GM18870 (cell line): ENCODE measurements around the gene MR1.
A peak's percentile ranks its signal among the peaks of the same experiment; 100 is the strongest.
"Not testable (repeated sequence)": the region's sequence is repeated elsewhere in the genome, so short reads cannot be mapped to it uniquely, and the experiment has no call there.

Experiments used
- ATAC-seq: cut with Tn5 transposase; IDR thresholded peaks from one replicate; pipeline ENCODE4 v1.9.1; 2021; ENCODE audit warnings: moderate library complexity; ENCODE audit not compliant: unreplicated experiment

The MR1 gene

DNA sequence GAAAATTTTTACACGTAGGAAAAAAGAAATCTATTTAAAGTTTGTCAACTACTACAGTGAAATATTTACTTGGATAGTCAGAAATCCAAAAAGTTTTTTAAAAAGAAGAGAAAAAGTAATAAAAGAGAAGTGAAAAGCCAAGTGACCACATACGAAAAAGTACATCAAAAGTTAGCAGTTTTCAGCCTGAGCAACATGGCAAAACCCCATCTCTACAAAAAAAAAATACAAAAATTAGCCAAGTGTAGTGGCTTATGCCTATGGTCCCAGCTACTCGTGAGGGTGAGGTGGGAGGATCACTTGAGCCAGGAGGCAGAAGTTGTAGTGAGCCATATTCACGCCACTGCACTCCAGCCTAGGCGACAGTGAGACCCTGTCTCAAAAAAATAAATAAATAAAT lies 5.2 kb upstream of the MR1 start:
- no peak for ATAC-seq

DNA sequence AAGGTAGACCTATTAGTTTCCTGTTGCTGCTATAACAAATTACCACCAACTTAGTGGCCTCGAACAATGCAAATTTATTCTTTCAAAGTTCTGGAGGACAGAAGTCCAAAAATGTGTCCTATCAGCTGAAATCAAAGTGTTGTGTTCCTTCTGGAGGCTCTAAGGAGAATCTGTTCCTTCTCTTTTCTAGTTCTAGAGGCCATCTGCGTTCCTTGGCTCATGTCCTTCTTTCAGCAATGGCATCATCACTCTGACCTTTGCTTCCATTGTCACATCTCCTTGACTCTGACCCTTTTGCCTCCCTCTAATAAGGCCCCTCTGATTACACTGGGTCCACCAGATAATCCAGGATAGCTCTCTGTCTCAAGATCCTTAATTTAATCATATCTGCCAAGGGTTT lies 1.2 kb upstream of the MR1 start:
- no peak for ATAC-seq

DNA sequence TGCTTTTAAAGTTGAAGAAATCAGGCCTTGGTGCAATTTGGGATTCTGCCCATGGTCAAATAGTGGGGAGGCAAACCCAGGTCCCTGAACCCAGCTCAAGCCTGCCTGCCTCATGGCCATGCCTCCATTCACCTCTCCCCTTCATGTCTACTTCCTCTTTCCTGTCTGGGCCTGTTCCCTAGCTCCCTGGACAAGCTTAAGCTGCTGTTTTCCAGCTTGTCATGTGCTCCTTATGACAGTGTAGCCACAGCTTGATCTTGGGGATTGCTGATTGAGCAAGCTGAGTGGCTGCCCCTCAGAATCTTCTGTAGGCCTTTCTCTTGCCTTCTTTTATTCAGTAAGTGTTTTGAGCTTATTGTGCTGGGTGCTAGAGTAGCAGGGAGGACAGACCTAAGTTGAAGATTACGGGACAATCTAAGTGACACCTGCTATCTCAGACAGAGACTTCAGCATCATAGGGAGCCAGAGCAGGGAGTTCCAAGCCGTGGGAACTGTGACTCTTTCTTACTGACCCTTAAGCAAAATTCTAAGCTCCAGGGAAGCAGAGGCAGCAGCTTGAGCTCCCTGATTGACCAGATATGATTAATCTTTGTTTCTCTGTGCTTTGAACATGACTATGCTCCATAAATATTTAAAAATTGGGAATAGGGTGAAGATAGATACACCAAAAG lies 520 bp upstream of the MR1 start:
- ATAC-seq: peak; percentile 23

DNA sequence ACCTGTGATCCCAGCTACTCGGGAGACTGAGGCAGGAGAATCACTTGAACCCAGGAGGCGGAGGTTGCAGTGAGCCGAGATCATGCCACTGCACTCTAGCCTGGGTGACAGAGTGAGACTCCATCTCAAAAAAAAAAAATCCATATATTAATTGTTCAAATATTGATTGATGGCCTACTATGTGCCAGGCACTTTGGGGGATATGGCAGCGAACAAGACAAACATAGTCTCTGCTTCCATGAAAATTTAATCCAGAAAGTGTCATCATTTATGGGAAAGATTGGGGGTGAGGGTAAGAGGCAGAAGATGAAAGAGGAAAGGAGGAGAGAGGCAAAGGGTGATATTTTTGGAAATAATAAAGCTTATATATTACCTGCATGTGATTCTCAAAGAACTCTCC lies 1.4 kb downstream of the MR1 start:
- not testable (repeated sequence) for ATAC-seq

DNA sequence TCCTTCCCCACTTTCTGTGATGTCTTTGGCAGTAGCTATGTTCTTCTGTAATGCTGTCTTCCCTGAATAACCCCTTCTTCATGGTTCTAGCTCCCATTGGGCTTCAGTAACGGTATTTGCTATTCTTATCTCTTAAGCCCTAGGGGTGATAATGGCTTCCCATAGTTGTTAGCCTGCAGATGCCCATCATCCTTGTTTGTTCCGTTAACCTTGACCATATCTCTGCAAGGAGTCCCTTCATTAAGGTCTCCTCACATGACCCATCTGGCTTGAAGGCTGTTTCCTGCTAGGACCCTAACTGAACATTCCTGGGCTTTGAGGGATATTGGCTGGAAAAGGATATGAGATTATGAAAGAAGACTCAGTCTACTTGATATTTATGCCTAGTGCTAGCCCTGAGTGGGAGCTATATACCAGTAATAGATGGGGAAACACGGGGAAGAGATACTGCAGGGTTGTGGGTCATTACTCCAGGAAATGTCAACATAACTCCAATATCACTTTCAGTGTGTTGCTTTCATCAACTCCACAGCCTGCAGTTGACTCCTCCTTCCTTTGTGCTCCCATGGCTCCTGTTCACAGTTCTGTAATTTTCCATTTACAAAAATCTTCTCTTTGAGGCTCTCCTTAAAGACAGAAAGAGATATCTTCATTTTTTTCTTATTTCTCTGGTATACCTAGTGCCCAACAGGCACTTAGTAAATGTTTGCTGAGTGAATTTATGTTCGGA lies 2.5 kb downstream of the MR1 start:
- ATAC-seq: no peak

DNA sequence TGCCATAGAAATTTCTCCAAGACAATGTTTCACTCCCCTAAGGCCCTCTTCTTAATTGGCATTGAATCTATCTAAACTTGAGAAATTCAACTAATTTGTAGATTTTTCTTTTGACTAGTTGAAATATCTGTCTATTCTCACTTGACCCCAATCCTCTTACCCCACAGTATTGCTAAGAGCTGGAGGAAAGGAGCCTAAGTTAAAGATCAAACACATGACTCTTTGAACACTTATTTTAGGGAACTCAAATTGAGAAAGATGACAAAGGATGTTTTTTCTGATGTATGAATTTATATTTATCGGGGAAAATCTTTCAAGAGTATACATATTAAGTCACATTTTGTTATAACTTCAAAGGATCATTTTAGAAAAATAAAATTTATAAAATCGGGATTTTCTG lies 3.6 kb downstream of the MR1 start:
- no peak for ATAC-seq

DNA sequence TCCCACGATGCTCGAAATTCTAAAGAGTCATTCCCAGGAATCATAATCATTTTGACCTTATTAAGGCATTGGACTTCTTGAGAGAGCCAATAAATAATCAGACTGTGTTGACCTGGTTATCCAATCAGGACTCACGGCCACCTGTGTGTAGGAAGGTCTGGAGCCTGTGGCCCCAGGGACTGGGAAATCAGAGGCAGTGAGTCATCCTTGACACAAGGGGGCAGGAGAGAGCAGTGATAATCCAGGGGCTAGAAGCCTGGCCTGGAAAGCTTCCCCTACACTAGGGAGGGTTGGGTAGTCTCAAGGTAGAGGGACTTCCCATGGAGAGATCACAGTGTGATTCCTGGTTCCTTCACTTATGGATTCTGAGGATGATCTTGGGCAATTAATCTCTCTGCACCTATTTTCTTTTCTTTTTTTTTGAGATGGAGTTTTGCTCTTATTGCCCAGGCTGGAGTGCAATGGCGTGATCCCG lies 4.7 kb downstream of the MR1 start:
- ATAC-seq: peak; percentile 36

DNA sequence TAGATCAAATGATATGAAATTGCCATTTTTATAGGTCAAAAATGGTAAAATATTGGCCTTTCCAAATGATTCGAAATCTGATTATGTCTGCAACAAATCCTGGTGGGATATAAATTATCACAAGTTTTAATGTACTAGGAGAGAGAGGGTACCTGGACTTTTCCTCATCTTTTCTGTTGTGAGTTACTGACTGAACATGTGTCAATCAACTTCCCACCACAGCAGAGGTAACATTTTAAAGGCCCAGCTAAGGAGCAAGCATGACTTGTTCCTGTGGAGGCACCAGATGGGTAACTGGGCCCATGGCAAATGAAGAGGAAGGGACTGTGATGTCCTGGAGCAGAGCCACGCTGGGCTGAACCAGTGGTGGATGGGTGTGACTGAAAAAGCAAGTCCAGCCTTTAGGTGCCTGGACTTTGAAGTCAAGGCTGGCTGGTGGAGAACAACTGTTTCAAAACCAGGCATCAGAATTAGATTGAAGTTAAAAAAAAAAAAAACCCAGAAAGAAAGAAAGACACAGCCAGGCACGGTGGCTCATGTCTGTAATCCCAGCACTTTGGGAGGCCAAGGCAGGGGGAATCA lies 6.6 kb downstream of the MR1 start:
- ATAC-seq: no peak

DNA sequence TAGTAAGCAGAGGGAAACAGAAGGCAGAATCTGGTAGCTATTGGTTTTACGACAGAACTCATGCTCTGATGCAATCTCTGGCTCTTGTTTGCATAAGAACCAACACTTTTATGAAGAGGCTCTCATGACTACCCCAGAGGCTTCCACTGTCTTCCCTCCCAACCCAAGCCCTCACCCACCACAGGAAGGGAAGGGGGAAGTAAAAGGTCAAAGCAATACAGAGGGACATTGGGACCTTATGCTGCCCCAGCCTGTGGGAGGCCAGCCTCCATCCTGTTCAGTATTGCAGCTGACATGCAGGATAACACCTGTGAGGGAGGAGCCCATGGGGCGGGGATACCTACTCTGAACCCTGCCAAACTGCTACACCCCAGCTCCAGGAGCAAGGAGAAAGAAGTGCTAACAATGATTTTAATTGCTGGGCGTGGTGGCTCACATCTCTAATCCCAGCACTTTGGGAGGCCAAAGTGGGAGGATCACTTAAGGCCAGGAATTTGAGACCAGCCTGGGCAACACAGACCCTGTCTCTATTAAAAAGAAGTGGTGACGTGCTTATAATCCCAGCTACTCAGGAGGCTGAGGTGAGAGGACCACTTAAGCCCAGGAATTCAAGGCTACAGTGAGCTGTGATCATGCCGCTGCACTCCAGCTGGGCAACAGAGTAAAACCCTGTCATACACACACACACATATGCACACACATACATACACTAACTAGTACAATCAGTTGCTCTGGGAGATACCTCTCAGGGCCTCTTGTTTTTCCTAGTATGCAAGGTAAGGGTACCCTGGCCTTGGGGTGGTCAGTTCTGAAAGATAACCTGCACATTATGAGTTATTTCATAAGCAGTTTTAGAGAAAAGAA lies 9.5 kb downstream of the MR1 start:
- ATAC-seq: no peak

DNA sequence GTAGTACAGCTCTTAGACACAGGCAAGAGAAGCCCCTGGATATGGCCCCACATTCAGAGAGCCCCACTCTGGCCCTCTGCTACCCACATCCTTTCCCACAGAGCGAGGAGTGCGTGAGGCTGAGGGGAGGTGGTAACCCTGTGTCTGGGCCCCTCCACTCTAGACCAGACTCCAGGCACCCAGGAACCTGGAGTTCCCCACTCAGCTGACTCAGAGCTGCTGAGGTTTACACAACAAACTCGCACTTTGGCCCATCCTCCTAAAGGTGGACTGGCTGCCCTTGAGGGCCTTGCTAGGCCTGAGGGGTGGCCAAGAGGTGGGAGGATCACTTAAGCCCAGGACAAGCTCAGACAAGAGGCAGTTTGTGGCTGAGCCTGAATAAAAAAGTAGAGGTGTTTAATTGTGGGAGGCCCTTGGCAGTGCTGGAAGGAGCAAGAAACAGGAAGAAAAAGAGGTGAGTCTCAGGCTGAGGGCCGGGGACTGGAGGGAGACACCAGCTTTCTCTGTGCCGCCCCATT lies 10.7 kb downstream of the MR1 start:
- peak; percentile 94 for ATAC-seq

DNA sequence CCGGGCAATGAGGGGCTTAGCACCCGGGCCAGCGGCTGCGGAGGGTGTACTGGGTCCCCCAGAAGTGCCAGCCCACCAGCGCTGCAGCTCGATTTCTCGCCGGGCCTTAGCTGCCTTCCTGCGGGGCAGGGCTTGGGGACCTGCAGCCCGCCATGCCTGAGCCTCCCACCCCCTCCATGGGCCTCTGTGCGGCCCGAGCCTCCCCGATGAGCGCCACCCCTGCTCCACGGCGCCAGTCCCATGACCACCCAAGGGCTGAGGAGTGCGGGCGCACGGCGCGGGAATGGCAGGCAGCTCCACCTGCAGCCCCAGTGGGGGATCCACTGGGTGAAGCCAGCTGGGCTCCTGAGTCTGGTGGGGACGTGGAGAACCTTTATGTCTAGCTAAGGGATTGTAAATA lies 12.2 kb downstream of the MR1 start:
- not testable (repeated sequence) for ATAC-seq

DNA sequence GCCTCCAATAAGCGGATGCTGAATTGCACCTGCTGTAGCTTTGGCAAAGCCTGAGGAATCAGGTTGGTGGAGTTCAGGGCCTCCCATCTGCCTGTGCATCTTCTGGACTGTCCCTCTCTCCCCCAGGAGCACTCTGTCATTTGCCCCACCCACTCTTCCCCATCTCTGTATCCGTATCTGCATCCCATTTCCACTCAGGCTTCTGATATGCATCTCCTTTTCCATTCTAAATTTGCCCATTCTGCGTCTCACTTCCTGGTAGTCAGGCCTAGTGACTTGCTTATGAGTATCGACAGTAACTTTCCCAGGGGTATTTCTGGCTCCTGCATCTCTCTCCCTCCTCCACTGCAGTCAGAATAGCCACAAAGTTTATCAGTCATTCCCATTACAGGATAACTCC lies 15.6 kb downstream of the MR1 start:
- no peak for ATAC-seq

DNA sequence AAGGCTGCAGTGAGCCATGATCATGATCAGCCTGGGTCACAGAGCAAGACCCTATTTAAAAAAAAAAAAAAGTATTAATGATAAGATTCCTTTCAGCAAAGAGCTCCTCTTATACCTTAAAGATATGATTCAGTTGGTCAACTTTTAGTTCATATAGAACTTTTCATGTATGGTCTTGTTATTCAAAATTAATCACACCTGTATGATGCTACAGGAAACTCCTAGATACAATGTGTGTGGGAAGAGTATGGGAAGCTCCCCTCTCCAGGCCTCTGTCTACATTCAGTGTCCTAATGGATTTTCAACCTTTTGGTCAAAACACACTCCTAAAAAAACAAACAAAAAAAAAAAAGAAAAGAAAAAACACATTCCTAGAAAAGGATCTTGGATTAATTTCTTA lies 17.1 kb downstream of the MR1 start:
- no peak for ATAC-seq

DNA sequence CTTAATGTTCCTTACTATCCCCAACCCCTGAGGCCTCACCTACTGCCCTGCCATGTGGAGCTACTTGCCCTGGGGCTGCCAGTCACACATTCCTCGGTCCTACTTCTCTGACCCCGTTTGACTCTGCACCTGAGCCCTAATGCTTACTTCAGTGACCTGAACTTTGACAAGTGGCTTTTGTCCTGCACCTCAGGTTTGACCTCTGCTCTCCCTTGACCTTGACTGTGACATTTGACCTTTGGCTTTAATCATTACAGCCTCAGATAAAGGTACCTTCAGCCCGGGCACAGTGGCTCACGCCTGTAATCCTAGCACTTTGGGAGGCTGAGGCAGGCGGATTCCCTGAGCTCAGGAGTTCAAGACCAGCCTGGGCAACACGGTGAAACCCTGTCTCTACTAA lies 22.8 kb downstream of the MR1 start:
- no peak for ATAC-seq

DNA sequence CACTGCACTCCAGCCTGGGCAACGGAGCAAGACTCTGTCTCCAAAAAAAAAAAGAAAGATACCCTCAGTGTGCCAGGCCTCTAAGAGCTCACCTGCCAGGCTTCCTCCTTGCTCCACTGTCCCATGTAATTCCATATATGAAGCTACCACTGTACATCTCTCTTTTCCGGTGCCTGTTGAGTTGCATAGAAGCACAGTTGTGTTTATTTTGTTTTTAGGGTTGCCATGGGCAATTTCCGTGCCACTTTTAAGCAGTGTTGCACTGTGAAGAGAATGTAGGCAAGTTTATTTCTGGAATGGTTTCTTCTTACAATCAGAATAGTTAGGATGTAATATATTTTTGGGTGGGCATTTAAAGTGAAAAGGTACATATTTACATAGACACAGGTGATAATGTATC lies 23.3 kb downstream of the MR1 start:
- ATAC-seq: no peak

DNA sequence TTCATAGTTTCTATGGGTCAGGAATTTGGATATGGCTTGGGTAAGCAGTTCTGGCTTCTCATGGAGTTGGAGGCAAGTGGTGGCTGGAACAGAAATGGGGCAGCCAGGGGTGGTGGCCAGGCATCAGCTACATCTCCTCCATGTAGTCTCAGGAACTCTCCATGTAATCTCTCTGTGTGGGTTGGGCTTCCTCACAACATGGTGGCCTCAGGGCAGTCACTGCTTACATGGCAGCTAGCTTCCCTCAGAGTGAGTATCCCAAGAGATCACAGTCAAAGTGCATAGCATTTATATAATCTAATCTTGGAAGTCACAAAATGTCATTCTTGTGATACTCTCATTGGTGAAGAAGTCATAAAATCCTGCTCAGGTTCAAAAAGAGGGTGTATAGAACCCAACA lies 25.7 kb downstream of the MR1 start:
- ATAC-seq: no peak

DNA sequence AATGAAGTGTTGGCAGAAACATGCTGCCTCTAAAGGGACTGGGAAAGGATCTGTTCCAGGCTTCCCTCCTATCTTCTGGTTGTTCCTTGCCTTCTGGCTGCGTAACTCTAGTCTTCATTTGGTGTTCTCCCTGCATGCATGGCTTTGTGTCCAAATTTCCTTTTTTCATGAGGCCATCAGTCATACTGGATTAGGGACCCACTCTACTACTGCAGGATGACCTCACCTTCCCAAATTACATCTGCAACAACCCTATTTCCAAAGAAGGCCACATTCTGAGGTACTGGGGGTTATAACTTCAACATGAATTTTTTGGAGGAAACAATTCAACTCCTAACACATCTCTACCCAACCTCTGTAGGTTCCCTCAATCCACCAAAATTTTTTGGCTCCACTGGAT lies 26.3 kb downstream of the MR1 start:
- no peak for ATAC-seq

DNA sequence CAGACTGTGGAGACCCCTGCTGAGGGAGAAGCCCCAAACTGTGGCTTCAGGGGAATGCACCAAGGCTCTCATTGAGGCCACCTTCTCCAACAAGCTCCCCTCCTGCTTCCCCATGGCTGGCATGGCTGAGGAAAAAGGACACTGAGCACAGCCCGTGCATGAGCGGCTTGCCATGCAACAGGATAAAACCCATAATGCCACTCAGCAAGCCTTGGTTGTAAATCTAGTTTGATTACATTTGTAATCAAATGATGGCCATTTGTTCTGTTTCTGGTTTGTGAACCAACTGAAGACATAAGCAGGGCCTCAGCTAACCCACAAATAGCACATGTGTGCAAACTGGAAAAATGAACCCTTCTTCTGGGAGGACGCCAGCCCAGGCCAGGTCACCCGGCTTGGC lies 27.2 kb downstream of the MR1 start:
- not testable (repeated sequence) for ATAC-seq

DNA sequence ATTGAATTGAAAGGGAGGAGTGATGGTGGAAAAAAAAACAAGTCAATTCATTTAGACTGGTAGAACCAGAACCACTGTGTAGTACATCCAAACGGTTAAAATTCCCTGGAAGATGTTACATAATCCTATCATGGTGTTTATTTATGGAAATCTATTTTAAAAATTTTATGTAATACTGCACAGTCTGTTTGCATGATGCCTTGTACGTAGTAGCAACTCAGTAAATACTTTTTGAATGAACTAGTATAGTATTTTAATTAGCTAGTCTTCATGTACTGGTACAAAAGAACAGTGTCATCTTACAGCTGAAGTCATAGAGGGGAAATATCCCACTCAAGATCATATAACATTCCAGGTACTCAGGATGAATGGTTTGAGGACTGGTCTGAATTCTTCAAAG lies 27.7 kb downstream of the MR1 start:
- no peak for ATAC-seq

DNA sequence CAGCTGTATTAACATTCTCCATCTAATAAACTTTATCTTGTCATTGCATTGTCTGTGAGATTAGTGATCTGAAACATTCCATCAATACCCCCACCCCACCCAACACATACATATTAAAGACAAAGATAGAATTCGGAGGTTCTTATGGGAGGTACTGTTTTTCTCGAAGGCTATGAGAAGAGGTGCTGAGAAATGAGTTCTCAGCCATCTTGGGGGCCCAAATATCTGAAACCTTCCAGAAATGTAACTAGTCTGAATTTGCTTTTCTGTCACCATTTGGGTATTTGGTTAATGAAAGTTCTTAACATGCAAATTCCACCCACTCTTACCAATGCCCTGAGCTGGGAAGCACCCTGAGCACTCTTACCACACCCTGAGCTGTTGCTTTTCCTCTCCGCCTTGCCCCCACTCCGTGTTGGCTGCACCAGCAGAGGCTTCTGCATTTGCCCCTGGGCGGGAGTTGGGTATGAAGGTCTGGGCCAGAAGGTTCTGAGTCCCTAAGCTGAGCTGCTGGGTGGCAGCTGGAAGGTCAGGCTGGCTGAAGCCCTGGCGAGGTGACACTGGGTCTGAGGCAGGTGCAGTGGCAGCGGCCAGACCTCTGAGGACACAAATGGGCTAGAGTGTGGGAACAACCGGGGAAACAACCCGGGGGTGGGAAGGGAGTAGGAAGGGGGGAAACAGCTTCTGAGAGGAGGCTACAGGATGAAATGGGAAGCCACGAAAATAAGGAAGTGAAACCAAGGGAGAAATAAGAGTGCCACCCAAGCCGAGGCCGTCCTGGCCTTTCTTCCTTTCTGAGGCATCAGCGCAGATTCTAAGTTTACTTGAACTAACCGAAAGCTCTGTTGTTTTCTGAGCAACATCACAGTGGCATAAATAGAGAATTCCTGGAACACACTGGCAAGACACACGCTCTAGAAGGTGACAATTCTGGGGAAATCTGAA lies 28.4 kb downstream of the MR1 start:
- ATAC-seq: peak; percentile 87
